GM18868 (cell line): ENCODE data around the gene EZR.
A peak's percentile ranks its signal among the peaks of the same experiment; 100 is the strongest.

Experiments
- ATAC-seq: cut with Tn5 transposase; IDR thresholded peaks from one replicate; pipeline ENCODE4 v1.9.1; 2021; ENCODE audit warnings: mild to moderate bottlenecking, moderate library complexity; ENCODE audit not compliant: unreplicated experiment

The EZR gene

GRCh38 chr6:158737710-158738615 is 81.2 kb downstream of the EZR start:
- no peak for ATAC-seq

- ATAC-seq = no peak
Observed at GRCh38 chr6:158737082-158737709, 82.0 kb downstream of the EZR start.

DNA sequence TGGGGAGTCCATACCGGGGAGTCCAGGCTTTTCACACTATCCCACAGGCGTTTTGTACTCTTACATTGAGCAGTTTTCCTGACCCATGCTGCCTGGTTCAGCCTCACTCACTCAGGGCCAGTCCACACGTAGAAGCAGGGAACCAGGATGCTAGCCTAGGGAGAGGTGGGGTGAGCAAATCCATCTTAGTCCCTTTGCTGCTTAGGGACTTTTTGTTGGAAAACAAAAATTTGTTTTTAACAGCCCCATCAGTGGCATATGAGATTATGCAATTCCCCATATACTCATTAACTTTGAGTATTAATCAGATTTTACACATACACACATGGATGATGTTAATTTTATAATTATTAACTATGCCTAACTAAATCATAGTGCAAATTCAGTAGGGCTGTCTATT is 84.2 kb downstream of the EZR start:
- no peak for ATAC-seq

DNA sequence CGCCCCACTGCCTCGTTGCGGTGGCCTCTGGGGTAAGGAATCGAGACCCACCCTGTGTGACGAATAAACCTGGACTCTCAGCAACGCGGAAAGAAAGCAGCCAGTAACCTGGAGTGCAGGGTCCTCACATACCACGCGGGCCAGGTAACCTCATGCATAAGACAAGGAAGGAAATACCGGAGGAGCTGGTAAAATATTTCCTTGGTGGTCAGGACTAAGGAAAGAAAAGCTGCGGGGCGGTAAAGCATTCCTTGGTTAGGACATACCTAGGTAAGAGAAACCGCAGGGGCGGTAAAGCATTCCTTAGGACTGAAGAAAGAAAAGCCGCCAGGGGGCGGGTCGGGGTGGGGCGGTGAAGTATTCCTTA is 88.6 kb downstream of the EZR start:
- no peak for ATAC-seq

- ATAC-seq = no peak
Observed at GRCh38 chr6:158729906-158730540, 89.1 kb downstream of the EZR start.

DNA sequence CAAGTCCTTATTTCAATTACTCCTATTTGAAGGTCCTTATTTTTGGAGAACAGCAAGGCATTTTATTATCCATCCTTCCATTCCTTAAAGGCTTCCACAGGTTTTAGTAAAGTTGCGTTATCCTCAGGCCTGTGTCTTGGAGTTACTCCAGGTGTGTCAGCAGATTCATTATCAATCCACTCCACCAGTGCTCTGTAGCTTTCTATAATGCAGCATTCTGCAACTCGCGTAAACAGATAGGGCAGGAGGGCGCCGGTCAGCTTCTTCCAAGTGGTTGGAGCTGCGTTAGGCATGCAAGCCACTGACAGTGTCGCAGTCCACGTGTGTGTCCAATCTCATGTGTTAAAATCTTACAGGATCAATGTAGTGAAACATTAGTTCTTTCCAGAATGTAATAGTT is 93.5 kb downstream of the EZR start:
- ATAC-seq = no peak

- ATAC-seq = no peak
Observed at GRCh38 chr6:158722176-158722729, 96.9 kb downstream of the EZR start.

DNA sequence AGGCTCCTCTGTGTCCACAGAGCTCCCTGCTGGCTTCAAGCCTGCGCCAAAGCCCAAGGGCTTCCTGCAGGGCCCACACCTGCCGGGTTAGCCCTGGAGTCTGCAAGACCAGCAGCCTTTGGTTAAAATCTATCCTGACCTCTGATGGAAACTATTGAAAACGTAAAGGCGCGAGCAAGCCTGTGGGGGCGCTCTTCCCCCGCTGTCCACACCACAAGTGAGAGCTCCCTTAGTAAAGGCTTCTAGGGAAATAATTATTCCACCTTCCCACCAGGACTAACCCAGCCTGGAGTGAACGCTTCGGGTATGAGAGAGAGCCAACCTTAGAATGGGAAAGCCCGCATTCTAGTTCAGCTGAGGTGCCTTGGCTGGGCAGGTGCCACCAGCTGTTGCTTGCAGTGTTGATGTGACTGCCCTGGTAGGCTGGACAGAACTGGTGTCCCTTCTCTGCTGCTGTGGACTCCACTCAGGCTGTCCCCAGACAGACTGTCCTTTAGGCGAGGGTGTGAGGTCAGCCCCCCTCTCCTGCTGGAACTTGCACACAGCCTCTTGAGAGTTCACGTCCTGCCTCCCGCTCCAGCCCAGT is 100.6 kb downstream of the EZR start:
- ATAC-seq = no peak

GRCh38 chr6:158717341-158718330 is 101.5 kb downstream of the EZR start:
- ATAC-seq = peak; percentile 57
